ENCODE results near the gene TGM6. TPM values are rescaled to one million over a fixed set of nuclear protein-coding genes. Genes with fewer than 3 reads are reported as not detected.
A peak's percentile ranks its signal among the peaks of the same experiment; 100 is the strongest.

Gene TGM6
- total and polyA plus RNA-seq, 9 of the 15 experiments (the other 6 are each of a cell fraction or from before 2014, with no cell fraction given) = not detected

DNA sequence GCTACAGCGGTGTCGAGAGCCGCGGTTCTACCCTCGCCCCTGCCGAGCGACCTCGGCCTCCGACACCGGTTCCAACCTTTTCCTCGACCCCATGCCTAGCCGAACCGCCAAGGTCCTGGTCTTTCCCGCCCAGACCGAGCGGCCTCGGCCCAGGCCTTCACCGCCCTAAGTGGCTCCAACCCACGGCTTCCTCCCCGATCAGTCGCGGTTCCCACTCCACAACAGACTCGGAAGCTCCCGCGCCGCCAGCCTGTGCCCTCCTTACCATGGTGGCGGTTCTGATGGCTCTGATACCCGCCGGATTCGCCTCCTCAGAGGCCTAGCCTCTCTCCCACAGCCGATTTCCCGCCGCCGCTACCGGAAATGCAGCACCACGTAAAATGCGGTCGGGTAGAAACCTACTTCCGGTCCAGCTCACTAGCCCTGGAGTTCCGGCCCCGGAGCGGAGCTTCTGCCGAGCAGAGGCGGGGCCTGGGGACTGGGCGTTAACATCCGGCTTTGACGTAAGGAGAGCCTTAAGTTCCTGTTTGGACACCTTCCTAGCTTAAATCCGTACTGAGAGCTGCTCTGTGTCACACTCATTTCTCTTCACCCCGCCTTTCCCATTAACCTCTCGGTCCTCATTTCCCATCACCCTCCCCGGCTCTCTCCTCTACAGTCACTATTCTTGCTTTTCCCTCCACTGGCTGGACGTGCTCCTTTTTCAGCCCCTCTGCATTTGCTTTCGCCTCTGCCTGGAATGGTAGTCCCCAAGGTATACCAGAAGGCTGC, 89.9 kb downstream of the TGM6 start, which contains the start of gene SNRPB (continued):
- TF ChIP-seq, protein P1, sequence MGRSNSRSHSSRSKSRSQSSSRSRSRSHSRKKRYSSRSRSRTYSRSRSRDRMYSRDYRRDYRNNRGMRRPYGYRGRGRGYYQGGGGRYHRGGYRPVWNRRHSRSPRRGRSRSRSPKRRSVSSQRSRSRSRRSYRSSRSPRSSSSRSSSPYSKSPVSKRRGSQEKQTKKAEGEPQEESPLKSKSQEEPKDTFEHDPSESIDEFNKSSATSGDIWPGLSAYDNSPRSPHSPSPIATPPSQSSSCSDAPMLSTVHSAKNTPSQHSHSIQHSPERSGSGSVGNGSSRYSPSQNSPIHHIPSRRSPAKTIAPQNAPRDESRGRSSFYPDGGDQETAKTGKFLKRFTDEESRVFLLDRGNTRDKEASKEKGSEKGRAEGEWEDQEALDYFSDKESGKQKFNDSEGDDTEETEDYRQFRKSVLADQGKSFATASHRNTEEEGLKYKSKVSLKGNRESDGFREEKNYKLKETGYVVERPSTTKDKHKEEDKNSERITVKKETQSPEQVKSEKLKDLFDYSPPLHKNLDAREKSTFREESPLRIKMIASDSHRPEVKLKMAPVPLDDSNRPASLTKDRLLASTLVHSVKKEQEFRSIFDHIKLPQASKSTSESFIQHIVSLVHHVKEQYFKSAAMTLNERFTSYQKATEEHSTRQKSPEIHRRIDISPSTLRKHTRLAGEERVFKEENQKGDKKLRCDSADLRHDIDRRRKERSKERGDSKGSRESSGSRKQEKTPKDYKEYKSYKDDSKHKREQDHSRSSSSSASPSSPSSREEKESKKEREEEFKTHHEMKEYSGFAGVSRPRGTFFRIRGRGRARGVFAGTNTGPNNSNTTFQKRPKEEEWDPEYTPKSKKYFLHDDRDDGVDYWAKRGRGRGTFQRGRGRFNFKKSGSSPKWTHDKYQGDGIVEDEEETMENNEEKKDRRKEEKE (IDR thresholded peaks at IDR 0.05; ENCODE audit: borderline replicate concordance in 1 of 2, control insufficient read depth in 1 of 2, low read depth in 2 of 2, low read length in 1 of 2) = peak in 1 of 2 experiments; percentile 91; a peak in 2 of 4 replicates
- peak; percentile 22; the same call in 1 of the 2 replicates for TF ChIP-seq TOE1 (IDR thresholded peaks at IDR 0.05; ENCODE audit: borderline replicate concordance)
- peak; percentile 90; the same call in 1 of the 2 replicates for TF ChIP-seq TOE1 (CRISPR knock-in tag; IDR thresholded peaks at IDR 0.05; ENCODE audit: borderline replicate concordance, low read depth)
- TF ChIP-seq ETV6 (IDR thresholded peaks at IDR 0.05; ENCODE audit: borderline replicate concordance in 1 of 2, low read depth in 2 of 2, low read length in 1 of 2) = no peak
- TF ChIP-seq ETV6 (CRISPR knock-in tag; IDR thresholded peaks at IDR 0.05; ENCODE audit: borderline replicate concordance) = peak; percentile 22; the same call in 1 of the 2 replicates
- TF ChIP-seq PML (IDR thresholded peaks at IDR 0.05; ENCODE audit: low read length) = peak; percentile 85
- TF ChIP-seq FOXA1 (IDR thresholded peaks at IDR 0.05; ENCODE audit: borderline replicate concordance) = no peak
- peak; percentile 66 for TF ChIP-seq NFIC (IDR thresholded peaks at IDR 0.05)
- TF ChIP-seq ZNF644 (tag; IDR thresholded peaks at IDR 0.05; ENCODE audit: low read depth) = no peak
- TF ChIP-seq, protein P2, sequence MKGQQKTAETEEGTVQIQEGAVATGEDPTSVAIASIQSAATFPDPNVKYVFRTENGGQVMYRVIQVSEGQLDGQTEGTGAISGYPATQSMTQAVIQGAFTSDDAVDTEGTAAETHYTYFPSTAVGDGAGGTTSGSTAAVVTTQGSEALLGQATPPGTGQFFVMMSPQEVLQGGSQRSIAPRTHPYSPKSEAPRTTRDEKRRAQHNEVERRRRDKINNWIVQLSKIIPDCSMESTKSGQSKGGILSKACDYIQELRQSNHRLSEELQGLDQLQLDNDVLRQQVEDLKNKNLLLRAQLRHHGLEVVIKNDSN (CRISPR knock-in tag; IDR thresholded peaks at IDR 0.05) = no peak
- TF ChIP-seq LCOR (CRISPR knock-in tag; IDR thresholded peaks at IDR 0.05) = peak; percentile 94
- peak; percentile 79; the same call in 1 of the 2 replicates for TF ChIP-seq POLR2AphosphoS2 (IDR thresholded peaks at IDR 0.05; ENCODE audit: low read length)
- TF ChIP-seq, protein P3, sequence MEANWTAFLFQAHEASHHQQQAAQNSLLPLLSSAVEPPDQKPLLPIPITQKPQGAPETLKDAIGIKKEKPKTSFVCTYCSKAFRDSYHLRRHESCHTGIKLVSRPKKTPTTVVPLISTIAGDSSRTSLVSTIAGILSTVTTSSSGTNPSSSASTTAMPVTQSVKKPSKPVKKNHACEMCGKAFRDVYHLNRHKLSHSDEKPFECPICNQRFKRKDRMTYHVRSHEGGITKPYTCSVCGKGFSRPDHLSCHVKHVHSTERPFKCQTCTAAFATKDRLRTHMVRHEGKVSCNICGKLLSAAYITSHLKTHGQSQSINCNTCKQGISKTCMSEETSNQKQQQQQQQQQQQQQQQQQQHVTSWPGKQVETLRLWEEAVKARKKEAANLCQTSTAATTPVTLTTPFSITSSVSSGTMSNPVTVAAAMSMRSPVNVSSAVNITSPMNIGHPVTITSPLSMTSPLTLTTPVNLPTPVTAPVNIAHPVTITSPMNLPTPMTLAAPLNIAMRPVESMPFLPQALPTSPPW (CRISPR knock-in tag; IDR thresholded peaks at IDR 0.05) = peak; percentile 67
- TF ChIP-seq, protein P4, sequence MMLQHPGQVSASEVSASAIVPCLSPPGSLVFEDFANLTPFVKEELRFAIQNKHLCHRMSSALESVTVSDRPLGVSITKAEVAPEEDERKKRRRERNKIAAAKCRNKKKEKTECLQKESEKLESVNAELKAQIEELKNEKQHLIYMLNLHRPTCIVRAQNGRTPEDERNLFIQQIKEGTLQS (IDR thresholded peaks at IDR 0.05) = peak; percentile 47; the same call in 1 of the 2 replicates
- TF ChIP-seq, protein P4 (CRISPR knock-in tag; conservative IDR thresholded peaks at IDR 0.05) = no peak
- no peak for TF ChIP-seq ILF3 (IDR thresholded peaks at IDR 0.05; ENCODE audit: borderline replicate concordance)
- 0 out of 2 replicates have a peak, but pooled peaks have one; percentile 39 for TF ChIP-seq LEF1 (IDR thresholded peaks at IDR 0.05)
- TF ChIP-seq, protein P5, sequence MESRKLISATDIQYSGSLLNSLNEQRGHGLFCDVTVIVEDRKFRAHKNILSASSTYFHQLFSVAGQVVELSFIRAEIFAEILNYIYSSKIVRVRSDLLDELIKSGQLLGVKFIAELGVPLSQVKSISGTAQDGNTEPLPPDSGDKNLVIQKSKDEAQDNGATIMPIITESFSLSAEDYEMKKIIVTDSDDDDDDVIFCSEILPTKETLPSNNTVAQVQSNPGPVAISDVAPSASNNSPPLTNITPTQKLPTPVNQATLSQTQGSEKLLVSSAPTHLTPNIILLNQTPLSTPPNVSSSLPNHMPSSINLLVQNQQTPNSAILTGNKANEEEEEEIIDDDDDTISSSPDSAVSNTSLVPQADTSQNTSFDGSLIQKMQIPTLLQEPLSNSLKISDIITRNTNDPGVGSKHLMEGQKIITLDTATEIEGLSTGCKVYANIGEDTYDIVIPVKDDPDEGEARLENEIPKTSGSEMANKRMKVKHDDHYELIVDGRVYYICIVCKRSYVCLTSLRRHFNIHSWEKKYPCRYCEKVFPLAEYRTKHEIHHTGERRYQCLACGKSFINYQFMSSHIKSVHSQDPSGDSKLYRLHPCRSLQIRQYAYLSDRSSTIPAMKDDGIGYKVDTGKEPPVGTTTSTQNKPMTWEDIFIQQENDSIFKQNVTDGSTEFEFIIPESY (CRISPR knock-in tag; IDR thresholded peaks at IDR 0.05) = peak; percentile 47
- TF ChIP-seq TCF3 (CRISPR knock-in tag; IDR thresholded peaks at IDR 0.05) = peak; percentile 39

Measured in K562 (cell line).